ENCODE results near the gene KRTAP9-2.

KRTAP9-2 gene

GRCh38 chr17:41212524-41213169 is 13.8 kb upstream of the KRTAP9-2 start:
- H3K27me3 ChIP-seq (replicated peaks; ENCODE audit: insufficient read depth, low read length), result no peaks in the 10 kb centered on the region; the same call in 1 of the 2 replicates
- DNase-seq, result peak; percentile 37
- no peak overlapping the region for H2AFZ ChIP-seq (ENCODE audit: low read length)
- no peaks in the 10 kb centered on the region for H3K9me3 ChIP-seq (replicated peaks; ENCODE audit: insufficient read depth, low read length)
- H3K9me2 ChIP-seq (replicated peaks; ENCODE audit: insufficient read depth, low read length), result no peaks in the 10 kb centered on the region
- peak overlapping the region; percentile 30; the same call in 1 of the 2 replicates for H3K27ac ChIP-seq (ENCODE audit: low read length)
- H3K9ac ChIP-seq (ENCODE audit: low read length), result no peak overlapping the region
- H4K20me1 ChIP-seq (ENCODE audit: insufficient read depth, low read length), result no peaks in the 10 kb centered on the region
- no peak for TF ChIP-seq EZH2 (optimal IDR thresholded peaks at IDR 0.05; ENCODE audit: low read depth, low read length)
- TF ChIP-seq CTCF (IDR thresholded peaks at IDR 0.05; ENCODE audit: low read length), result no peak
- TF ChIP-seq EZH2phosphoT487 (IDR thresholded peaks at IDR 0.05; ENCODE audit: low read length), result no peak
- H3F3A ChIP-seq (ENCODE audit: insufficient read depth, low read length), result peaks cover 11% of the 10 kb centered on the region; the same call in 1 of the 2 replicates
- no peaks in the 10 kb centered on the region for H3K36me3 ChIP-seq (replicated peaks; ENCODE audit: insufficient read depth, low read length)
- H3K4me2 ChIP-seq (ENCODE audit: low read depth, low read length), result peak overlapping the region; percentile 22; the same call in 1 of the 2 replicates
- peaks cover 20% of the 10 kb centered on the region for H3K4me1 ChIP-seq (ENCODE audit: low read length)
- H3K79me2 ChIP-seq (ENCODE audit: low read length), result no peaks in the 10 kb centered on the region
- H3K4me3 ChIP-seq (ENCODE audit: low read length), result no peak overlapping the region

GRCh38 chr17:41215681-41216080 is 10.8 kb upstream of the KRTAP9-2 start:
- DNase-seq, result no peak
- no peaks in the 10 kb centered on the region for H3K79me2 ChIP-seq (ENCODE audit: low read length)
- H3K27me3 ChIP-seq (replicated peaks; ENCODE audit: insufficient read depth, low read length), result no peaks in the 10 kb centered on the region
- H3K27ac ChIP-seq (ENCODE audit: low read length), result no peak overlapping the region
- peaks cover 20% of the 10 kb centered on the region for H3K4me1 ChIP-seq (ENCODE audit: low read length)
- H3K4me2 ChIP-seq (ENCODE audit: low read depth, low read length), result no peak overlapping the region
- no peaks in the 10 kb centered on the region for H3K36me3 ChIP-seq (replicated peaks; ENCODE audit: insufficient read depth, low read length)
- H2AFZ ChIP-seq (ENCODE audit: low read length), result no peak overlapping the region
- H3F3A ChIP-seq (ENCODE audit: insufficient read depth, low read length), result peaks cover 11% of the 10 kb centered on the region; the same call in 1 of the 2 replicates
- no peaks in the 10 kb centered on the region for H3K9me2 ChIP-seq (replicated peaks; ENCODE audit: insufficient read depth, low read length)
- H3K9me3 ChIP-seq (replicated peaks; ENCODE audit: insufficient read depth, low read length), result no peaks in the 10 kb centered on the region
- H3K9ac ChIP-seq (ENCODE audit: low read length), result no peak overlapping the region
- no peak for TF ChIP-seq CTCF (IDR thresholded peaks at IDR 0.05; ENCODE audit: low read length)
- TF ChIP-seq EZH2 (optimal IDR thresholded peaks at IDR 0.05; ENCODE audit: low read depth, low read length), result no peak
- no peak for TF ChIP-seq EZH2phosphoT487 (IDR thresholded peaks at IDR 0.05; ENCODE audit: low read length)
- H4K20me1 ChIP-seq (ENCODE audit: insufficient read depth, low read length), result no peaks in the 10 kb centered on the region
- no peak overlapping the region for H3K4me3 ChIP-seq (ENCODE audit: low read length)

DNA sequence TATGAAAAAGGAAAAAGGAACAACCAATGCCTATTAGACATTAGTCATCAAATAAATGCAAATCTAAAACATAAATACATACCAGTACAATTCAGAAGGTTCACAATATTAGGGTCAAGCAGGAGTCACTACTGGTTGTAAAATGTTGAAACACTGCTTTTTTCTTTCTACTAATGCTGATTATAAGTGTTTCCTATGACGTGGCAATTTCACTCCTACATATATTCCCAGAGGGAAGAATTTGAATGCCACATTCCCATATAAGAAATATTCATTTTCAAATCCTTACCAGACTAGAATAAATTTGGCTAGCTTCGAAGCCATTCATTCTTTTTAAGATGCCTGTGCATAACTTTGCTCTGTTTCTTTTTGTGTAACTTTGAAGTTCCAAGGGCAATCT is 2.6 kb upstream of the KRTAP9-2 start:
- Histone ChIP-seq H3K9ac (ENCODE audit: low read length) (no peak overlapping the region), H2AFZ (ENCODE audit: low read length) (no peak overlapping the region), H3K4me2 (ENCODE audit: low read depth, low read length) (no peak overlapping the region), H3F3A (ENCODE audit: insufficient read depth, low read length) (no peaks in the 10 kb centered on the region), H3K9me2 (replicated peaks; ENCODE audit: insufficient read depth, low read length) (no peaks in the 10 kb centered on the region), H3K4me3 (ENCODE audit: low read length) (no peak overlapping the region), H3K79me2 (ENCODE audit: low read length) (no peaks in the 10 kb centered on the region), H3K27me3 (replicated peaks; ENCODE audit: insufficient read depth, low read length) (no peaks in the 10 kb centered on the region), H3K4me1 (ENCODE audit: low read length) (no peaks in the 10 kb centered on the region), H3K27ac (ENCODE audit: low read length) (no peak overlapping the region), H3K36me3 (replicated peaks; ENCODE audit: insufficient read depth, low read length) (no peaks in the 10 kb centered on the region), H4K20me1 (ENCODE audit: insufficient read depth, low read length) (no peaks in the 10 kb centered on the region), H3K9me3 (replicated peaks; ENCODE audit: insufficient read depth, low read length) (no peaks in the 10 kb centered on the region)
- TF ChIP-seq CTCF (IDR thresholded peaks at IDR 0.05; ENCODE audit: low read length), result no peak
- no peak for TF ChIP-seq EZH2 (optimal IDR thresholded peaks at IDR 0.05; ENCODE audit: low read depth, low read length)
- no peak for DNase-seq
